AML-193 (cell line): Measurements from ENCODE around the gene SMYD3.

Source experiments
- DNase-seq, 2 experiments: peaks; one replicate each; lab custom pipeline; 2025; lab: John Stamatoyannopoulos, UW

The SMYD3 gene

GRCh38 chr1:246515390-246516005 is 8.4 kb upstream of the SMYD3 start:
- DNase-seq = no peak

GRCh38 chr1:246513619-246514343 is 6.7 kb upstream of the SMYD3 start:
- DNase-seq = no peak

- no peak for DNase-seq
These were observed 6.0 kb upstream of the SMYD3 start for GRCh38 chr1:246513041-246513440.

GRCh38 chr1:246512635-246513034 is 5.6 kb upstream of the SMYD3 start:
- no peak for DNase-seq

GRCh38 chr1:246512230-246512629 is 5.2 kb upstream of the SMYD3 start:
- DNase-seq = no peak

GRCh38 chr1:246511203-246511602 is 4.1 kb upstream of the SMYD3 start:
- DNase-seq = no peak

- DNase-seq = no peak
These were observed 3.3 kb upstream of the SMYD3 start for GRCh38 chr1:246510147-246511030.

GRCh38 chr1:246508897-246509688 is 2.0 kb upstream of the SMYD3 start:
- DNase-seq = no peak

- no peak for DNase-seq
These were observed 759 bp downstream of the SMYD3 start for GRCh38 chr1:246506367-246506673.

GRCh38 chr1:246503341-246503740 is 3.7 kb downstream of the SMYD3 start:
- no peak for DNase-seq

- peak; percentile 71 to 82 for DNase-seq
These were observed 9.7 kb downstream of the SMYD3 start for GRCh38 chr1:246497331-246497915.

GRCh38 chr1:246492611-246493245 is 14.4 kb downstream of the SMYD3 start:
- peak; percentile 50 to 62 for DNase-seq

- DNase-seq = no peak
These were observed 15.5 kb downstream of the SMYD3 start for GRCh38 chr1:246491551-246492053.

GRCh38 chr1:246488674-246489073 is 18.4 kb downstream of the SMYD3 start:
- DNase-seq = no peak

GRCh38 chr1:246483569-246483933 is 23.5 kb downstream of the SMYD3 start:
- DNase-seq = no peak

GRCh38 chr1:246482805-246483568 is 24.1 kb downstream of the SMYD3 start:
- DNase-seq = no peak

GRCh38 chr1:246479061-246479460 is 28.0 kb downstream of the SMYD3 start:
- no peak for DNase-seq

- DNase-seq = no peak
These were observed 29.4 kb downstream of the SMYD3 start for GRCh38 chr1:246477634-246478033.

- DNase-seq = no peak
These were observed 30.3 kb downstream of the SMYD3 start for GRCh38 chr1:246476771-246477170.

- DNase-seq = no peak
These were observed 35.4 kb downstream of the SMYD3 start for GRCh38 chr1:246471688-246472087.
